HepG2 (cell line): Measurements from ENCODE around the gene ILKAP. TPM values are rescaled to one million over a fixed set of nuclear protein-coding genes. Genes with fewer than 3 reads are reported as not detected.

Experiments used
- ATAC-seq: fragments of 200-7000 bp; cut with Tn5 transposase; 3 replicates; pipeline ENCODE4 v1.9.1; 2020; ENCODE audit warnings: mild to moderate bottlenecking, moderate library complexity
- BruUV-seq: library from RNA; stranded (reverse); fragments of 400-500 nt; replicated peaks from 2 replicates; lab custom pipeline; 2021; lab: Mats Ljungman, UMichigan
- CTCF ChIA-PET: fragments of 300-600 bp; formaldehyde crosslinking; extraction: SDS; loops from one replicate; lab custom pipeline; 2021; ENCODE audit warnings: low total read pairs, inconsistent platforms, low intra/inter-chr PET ratio; lab: Yijun Ruan, JAX
- POLR2A ChIA-PET: fragments of 350-600 bp; sonication (Branson Sonifier 250); formaldehyde crosslinking; loops from one replicate; lab custom pipeline; 2020; ENCODE audit warnings: antibody characterized with exemption, inconsistent platforms; lab: Yijun Ruan, JAX
- DNase-seq: peaks from one replicate; pipeline ENCODE4 v3.0.0-alpha.2; 2015; ENCODE audit warnings: low spot score
- FAIRE-seq: peaks from 3 replicates; lab custom pipeline; 2011; peaks lifted over from hg19 to GRCh38; lab: Jason Lieb, UNC
- H2AFZ ChIP-seq: one replicate; pipeline ENCODE4 v1.6.1; 2011; ENCODE audit warnings: low read length, inconsistent platforms
- H3K27ac ChIP-seq: fragments of 300-600 bp; 3 replicates; pipeline ENCODE4 v1.8.0; 2011; ENCODE audit warnings: mixed run types, mild to moderate bottlenecking, mixed read lengths, low read length, inconsistent platforms; ENCODE audit not compliant: insufficient read depth; ENCODE audit errors: extremely low read length
- H3K27me3 ChIP-seq, 2 experiments: fragments of 200-600 bp in 1 of 2; 2 replicates in 1 of 2; 3 replicates in 1 of 2; pipeline versions ENCODE4 v1.6.0 to v1.8.0; 2011; ENCODE audit warnings: low read length in 2 of 2, mild to moderate bottlenecking in 2 of 2, moderate library complexity in 2 of 2, inconsistent platforms in 1 of 2; ENCODE audit not compliant: insufficient read depth in 2 of 2, control insufficient read depth in 1 of 2
- H3K36me3 ChIP-seq, 2 experiments: fragments of 200-600 bp in 1 of 2; replicated peaks in 1 of 2; 2 replicates in 1 of 2; 3 replicates in 1 of 2; pipeline versions ENCODE4 v1.5.1 to v1.8.0; 2011; ENCODE audit warnings: low read length in 2 of 2, inconsistent platforms in 1 of 2; ENCODE audit not compliant: insufficient read depth in 2 of 2, control insufficient read depth in 1 of 2
- H3K4me1 ChIP-seq: 2 replicates; pipeline ENCODE4 v1.5.1; 2012; ENCODE audit warnings: low read length, inconsistent platforms; ENCODE audit not compliant: insufficient read depth
- H3K4me2 ChIP-seq: 2 replicates; pipeline ENCODE4 v1.6.0; 2011; ENCODE audit warnings: low read depth, low read length, inconsistent platforms
- H3K4me3 ChIP-seq, 3 experiments: fragments of 200-600 bp in 1 of 3; sonication (generic), shearing (Covaris generic) in 1 of 3; replicated peaks in 1 of 3; 2 replicates each; pipeline ENCODE4 v1.5.1; 2011 to 2016; ENCODE audit warnings: low read length in 3 of 3, inconsistent platforms in 2 of 3, low read depth in 2 of 3, mild to moderate bottlenecking in 2 of 3, control low read depth in 1 of 3, mixed read lengths in 1 of 3; ENCODE audit not compliant: insufficient read depth in 1 of 3
- H3K79me2 ChIP-seq: one replicate; pipeline ENCODE4 v1.6.1; 2011; ENCODE audit warnings: low read length, inconsistent platforms; ENCODE audit not compliant: insufficient read depth
- H3K9ac ChIP-seq: 2 replicates; pipeline ENCODE4 v1.6.0; 2011; ENCODE audit warnings: mild to moderate bottlenecking, low read depth, low read length, inconsistent platforms; ENCODE audit not compliant: insufficient read depth
- H3K9me3 ChIP-seq: 2 replicates; pipeline ENCODE4 v1.5.1; 2012; ENCODE audit warnings: mild to moderate bottlenecking, low read length
- H4K20me1 ChIP-seq: 2 replicates; pipeline ENCODE4 v1.6.0; 2011; ENCODE audit warnings: inconsistent platforms, mild to moderate bottlenecking, low read length, moderate library complexity; ENCODE audit not compliant: insufficient read depth
- CEBPB ChIP-seq: IDR thresholded peaks from 2 replicates; pipeline ENCODE4 v1.6.1; 2011; ENCODE audit warnings: low read depth, low read length, improper control_type of control experiment, borderline replicate concordance
- CERS6 ChIP-seq: sonication (generic); formaldehyde crosslinking; IDR thresholded peaks from 2 replicates; pipeline ENCODE4 v1.5.0; 2020; ENCODE audit warnings: missing genetic modification reagents
- CREB1 ChIP-seq, 2 experiments: fragments of 450-650 bp in 1 of 2; IDR thresholded peaks; 2 replicates each; pipeline ENCODE4 v1.6.1; 2016 to 2017; ENCODE audit warnings: control low read depth in 1 of 2, mild to moderate bottlenecking in 1 of 2, missing compliant biosample characterization in 1 of 2, missing genetic modification characterization in 1 of 2
- NRL ChIP-seq: sonication (generic); formaldehyde crosslinking; IDR thresholded peaks from 2 replicates; pipeline ENCODE4 v1.5.0; 2020; ENCODE audit warnings: missing genetic modification reagents, mild to moderate bottlenecking, moderate library complexity, borderline replicate concordance
- SNAPC4 ChIP-seq: sonication (generic); formaldehyde crosslinking; IDR thresholded peaks from 2 replicates; pipeline ENCODE4 v1.4.0; 2020; ENCODE audit warnings: mild to moderate bottlenecking, missing genetic modification reagents
- TBP ChIP-seq: sonication (generic); formaldehyde crosslinking; IDR thresholded peaks from 2 replicates; pipeline ENCODE4 v1.5.0; 2020; ENCODE audit warnings: missing genetic modification reagents
- TRIM22 ChIP-seq: fragments of 450-650 bp; IDR thresholded peaks from 2 replicates; pipeline ENCODE4 v1.6.1; 2017
- WGBS: methylation state at CpG from one replicate; pipeline ENCODE4 v1.1.6; 2017; ENCODE audit warnings: low lambda C conversion rate; 5-methylcytosine and 5-hydroxymethylcytosine counted together
- in situ Hi-C: cut with HindIII; loops from 2 replicates; pipeline ENCODE4 v1.10.0; 2017; ENCODE audit warnings: low pct_unique_long_range_greater_than_20kb; ENCODE audit not compliant: extremely low pct_ligation_motif_present
- intact Hi-C: fragments of 100-400 bp; cut with micrococcal nuclease; formaldehyde crosslinking; loops from one replicate; pipeline ENCODE4 v1.10.0; 2022; ENCODE audit not compliant: unreplicated experiment
- polyA plus RNA-seq, 8 experiments: library from polyadenylated mRNA; depleted of rRNA in 3 of 8; stranded (reverse) in 7 of 8; unstranded in 1 of 8; fragments of >200 nt; fragmentation: Illumina TruSeq in 4 of 8; extraction: Trizol in 4 of 8; gene quantifications; 2 replicates each; pipeline versions ENCODE4 v1.2.1 to v1.2.3, GENCODE V29; 2011 to 2016; ENCODE audit warnings: low read depth in 4 of 8, missing spikeins in 1 of 8, mixed read lengths in 1 of 8; ENCODE audit not compliant: insufficient read depth in 1 of 8
- total RNA-seq, 5 experiments: library from RNA; depleted of rRNA; stranded (reverse); fragments of >200 nt; fragmentation: Illumina TruSeq; extraction: Trizol; gene quantifications; 2 replicates each; pipeline ENCODE4 v1.2.3, GENCODE V29; 2016; ENCODE audit warnings: low read depth in 1 of 5

Gene ILKAP
- total and polyA plus RNA-seq, 2 of the 13 experiments (the other 11 are each of a cell fraction or from before 2014, with no cell fraction given), result 29.6 to 33.1 TPM

- BruUV-seq, result no TSS peak
- H4K20me1 ChIP-seq, result no peaks in the 10 kb centered on the region
- H3K27me3 ChIP-seq, result no peaks in the 10 kb centered on the region
- H3K4me1 ChIP-seq, result peaks cover 21% of the 10 kb centered on the region
- no peaks in the 10 kb centered on the region for H3K79me2 ChIP-seq
- H3K4me2 ChIP-seq, result no peak overlapping the region
- H3K9ac ChIP-seq, result no peak overlapping the region
- 91% methylated on average over 13 of the region's 13 CpGs for WGBS
- no peak overlapping the region for H3K4me3 ChIP-seq
- DNase-seq (no peak), FAIRE-seq (no peak), ATAC-seq (no peak)
- intact Hi-C loops, result no loop called here
- peaks cover 20 to 28% of the 10 kb centered on the region in 2 experiments for H3K36me3 ChIP-seq
- no peaks in the 10 kb centered on the region for H3K9me3 ChIP-seq
- ChIA-PET POLR2A (no interaction called here), CTCF (no interaction called here)
- no peak overlapping the region for H2AFZ ChIP-seq
- no peak for TF ChIP-seq CREB1 (IDR thresholded peaks at IDR 0.05)
- TF ChIP-seq CREB1 (CRISPR knock-in tag; IDR thresholded peaks at IDR 0.05), result no peak
- no peak for TF ChIP-seq TBP (CRISPR knock-in tag)
- TF ChIP-seq CERS6, result no peak
- TF ChIP-seq CEBPB, result peak; percentile 85
- no peak for TF ChIP-seq SNAPC4 (CRISPR knock-in tag)
- TF ChIP-seq TRIM22, result no peak
- TF ChIP-seq NRL, result no peak
- in situ Hi-C loops, result no loop called here
- no peak overlapping the region for H3K27ac ChIP-seq
Observed at GRCh38 chr2:238247002-238247822, 43.7 kb upstream of the ILKAP start.
